Colonic mucosa (tissue), 4 donors: ENCODE measurements around the gene DNM3. TPM values are rescaled to one million over a fixed set of nuclear protein-coding genes. Genes with fewer than 3 reads are reported as not detected.

Experiments used
- DNase-seq: peaks from one replicate; pipeline ENCODE4 v3.0.0-alpha.2; 2020
- H3K27ac ChIP-seq: fragments of 200-600 bp; one replicate; pipeline ENCODE4 v1.8.0; 2021
- H3K27me3 ChIP-seq: fragments of 200-600 bp; one replicate; pipeline ENCODE4 v1.8.0; 2021
- H3K36me3 ChIP-seq: fragments of 200-600 bp; one replicate; pipeline ENCODE4 v1.8.0; 2021
- H3K4me1 ChIP-seq: fragments of 200-600 bp; one replicate; pipeline ENCODE4 v1.8.0; 2021; ENCODE audit warnings: mild to moderate bottlenecking
- H3K4me3 ChIP-seq: fragments of 200-600 bp; one replicate; pipeline ENCODE4 v1.8.0; 2021
- H3K9ac ChIP-seq, 2 donors: one replicate each; pipeline ENCODE4 v1.7.0; 2013; ENCODE audit warnings: control low read depth in 2 of 2, low read depth in 2 of 2, low read length in 2 of 2
- H3K9me3 ChIP-seq: fragments of 200-600 bp; one replicate; pipeline ENCODE4 v1.8.0; 2021
- intact Hi-C: fragments of 100-400 bp; cut with DNase I; formaldehyde crosslinking; loops from one replicate; pipeline ENCODE4 v1.14.1; 2022
- total RNA-seq, 2 donors: library from RNA; stranded (reverse); fragmentation: NEBNext Ultra II Directional in 1 of 2; extraction: Animal tissue kit (Norgen Biotek cat#: 25700) in 1 of 2; gene quantifications; one replicate each; pipeline ENCODE4 v1.2.1, GENCODE V29; 2021
- TF ChIP-seq, protein P1 (sequence below): fragments of 200-600 bp; IDR thresholded peaks from one replicate; pipeline ENCODE4 v1.8.0; 2022; ENCODE audit warnings: antibody characterized with exemption, mild to moderate bottlenecking
- donor health status: healthy.
- donor health status: DM: no; HTN: no; CAD: no.
- donor health status: DM: no; HTN: no; CAD: no.

Gene DNM3
- total RNA-seq, 2 donors from 2014 or later, result 1.7 to 2.6 TPM

DNA sequence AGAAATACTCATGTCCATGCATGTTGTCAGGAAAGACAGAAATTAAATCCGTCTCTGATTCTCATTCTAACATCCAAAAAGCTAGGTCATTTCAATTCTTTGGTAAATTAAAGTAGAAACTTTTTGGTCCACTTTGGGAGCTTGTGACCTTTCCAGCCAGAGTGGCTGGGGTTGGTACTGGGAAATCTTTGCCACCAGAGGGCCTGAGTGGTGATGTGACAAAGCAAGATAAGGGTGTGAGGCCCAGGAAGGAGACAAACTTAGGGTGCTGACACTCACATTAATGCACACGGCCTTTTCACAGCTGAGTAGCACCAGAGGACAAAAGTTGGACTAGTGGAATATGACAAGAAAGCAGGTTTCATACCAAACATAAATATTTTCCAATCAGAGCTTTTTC is 144.3 kb downstream of the DNM3 start:
- H3K9me3 ChIP-seq, result no peaks in the 10 kb centered on the region
- H3K9ac ChIP-seq, result no peak overlapping the region
- intact Hi-C loops, result loop anchor here (1.0 to 5.0 kb wide), 2 partner anchors 184 to 343 kb away; no protein-coding TSS in a partner anchor
- H3K4me3 ChIP-seq, result no peak overlapping the region
- no peak overlapping the region for H3K27ac ChIP-seq
- DNase-seq, result no peak
- no peaks in the 10 kb centered on the region for H3K36me3 ChIP-seq
- H3K27me3 ChIP-seq, result no peaks in the 10 kb centered on the region
- TF ChIP-seq, protein P1, sequence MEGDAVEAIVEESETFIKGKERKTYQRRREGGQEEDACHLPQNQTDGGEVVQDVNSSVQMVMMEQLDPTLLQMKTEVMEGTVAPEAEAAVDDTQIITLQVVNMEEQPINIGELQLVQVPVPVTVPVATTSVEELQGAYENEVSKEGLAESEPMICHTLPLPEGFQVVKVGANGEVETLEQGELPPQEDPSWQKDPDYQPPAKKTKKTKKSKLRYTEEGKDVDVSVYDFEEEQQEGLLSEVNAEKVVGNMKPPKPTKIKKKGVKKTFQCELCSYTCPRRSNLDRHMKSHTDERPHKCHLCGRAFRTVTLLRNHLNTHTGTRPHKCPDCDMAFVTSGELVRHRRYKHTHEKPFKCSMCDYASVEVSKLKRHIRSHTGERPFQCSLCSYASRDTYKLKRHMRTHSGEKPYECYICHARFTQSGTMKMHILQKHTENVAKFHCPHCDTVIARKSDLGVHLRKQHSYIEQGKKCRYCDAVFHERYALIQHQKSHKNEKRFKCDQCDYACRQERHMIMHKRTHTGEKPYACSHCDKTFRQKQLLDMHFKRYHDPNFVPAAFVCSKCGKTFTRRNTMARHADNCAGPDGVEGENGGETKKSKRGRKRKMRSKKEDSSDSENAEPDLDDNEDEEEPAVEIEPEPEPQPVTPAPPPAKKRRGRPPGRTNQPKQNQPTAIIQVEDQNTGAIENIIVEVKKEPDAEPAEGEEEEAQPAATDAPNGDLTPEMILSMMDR, result no peak
- H3K4me1 ChIP-seq, result no peaks in the 10 kb centered on the region

DNA sequence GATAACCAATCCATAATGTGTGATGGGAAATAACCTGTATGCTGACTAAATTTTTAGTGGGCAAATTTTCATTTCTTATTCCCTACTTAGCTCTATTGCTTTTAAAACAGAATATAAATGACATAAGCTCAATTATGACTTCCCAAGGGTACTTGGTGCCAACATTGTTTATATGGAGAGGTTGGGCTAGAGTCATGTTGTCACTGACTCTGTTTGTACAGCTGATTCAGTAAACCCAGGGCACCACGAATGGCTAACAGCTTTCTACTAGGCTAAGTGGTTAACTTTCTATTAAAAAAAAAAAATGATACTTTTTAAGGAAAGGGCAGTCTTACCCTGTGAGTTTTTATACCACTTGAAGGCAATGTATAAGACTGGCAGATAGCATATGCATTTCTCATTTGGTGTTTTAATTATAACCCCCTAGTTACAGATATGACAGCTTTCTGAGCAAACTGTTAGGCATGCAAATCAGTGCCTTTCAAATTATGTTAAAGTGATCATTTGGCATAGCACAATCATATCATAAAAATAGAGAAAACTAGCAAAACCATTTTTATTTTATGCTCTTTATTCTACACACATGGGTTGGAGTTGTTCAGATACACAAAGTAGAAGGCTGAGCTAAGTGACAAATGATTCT is 147.1 kb downstream of the DNM3 start:
- Histone ChIP-seq H3K4me3 (no peak overlapping the region), H3K27me3 (no peaks in the 10 kb centered on the region), H3K36me3 (no peaks in the 10 kb centered on the region), H3K27ac (no peak overlapping the region), H3K9me3 (no peaks in the 10 kb centered on the region), H3K4me1 (no peaks in the 10 kb centered on the region), H3K9ac (no peak overlapping the region)
- intact Hi-C loops, result loop anchor here (5.0 kb wide), 1 partner anchor 346 kb away; no protein-coding TSS in a partner anchor
- DNase-seq, result no peak
- TF ChIP-seq, protein P1, result no peak

DNA sequence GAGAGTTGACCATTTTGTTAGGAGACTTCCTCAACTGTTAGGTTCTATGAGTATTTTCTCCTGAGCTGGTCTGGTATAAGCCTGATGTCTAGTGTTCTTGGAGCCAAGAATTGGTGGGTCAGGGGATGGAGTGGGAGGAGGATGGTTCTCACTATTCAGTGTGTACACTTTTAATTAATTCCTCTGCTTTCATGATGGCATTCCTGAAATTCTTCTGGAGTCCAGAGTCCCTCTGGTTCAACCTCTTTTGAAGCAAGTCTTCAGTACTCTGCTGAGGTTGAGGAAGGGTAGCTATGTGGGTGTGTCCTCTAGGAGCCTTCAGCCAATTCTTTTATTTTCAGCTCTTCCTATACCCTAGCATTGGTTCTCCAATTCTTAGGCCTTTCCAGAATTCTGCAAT is 149.1 kb downstream of the DNM3 start:
- H3K27me3 ChIP-seq, result no peaks in the 10 kb centered on the region

DNA sequence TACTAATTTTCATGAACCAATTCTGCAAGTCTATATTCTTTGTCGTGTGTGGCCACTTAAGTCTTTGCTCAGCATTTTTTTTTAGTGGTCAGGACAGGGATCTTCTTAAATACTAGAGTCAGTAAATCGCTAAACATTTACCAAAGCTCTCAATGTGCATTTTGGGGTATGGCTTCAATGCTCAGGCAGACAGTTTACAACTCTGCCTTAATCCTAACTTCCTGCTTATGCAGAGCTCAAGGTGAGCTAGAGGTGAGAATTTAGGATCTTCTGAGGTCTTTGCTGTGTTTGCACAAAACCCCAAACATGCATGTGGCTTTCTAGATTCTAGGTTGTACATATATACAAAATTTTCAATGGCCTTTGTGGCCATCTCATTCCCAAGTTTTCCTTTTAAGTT is 153.0 kb downstream of the DNM3 start:
- intact Hi-C loops, result no loop called here
- H3K27me3 ChIP-seq, result no peaks in the 10 kb centered on the region
- no peaks in the 10 kb centered on the region for H3K9me3 ChIP-seq
- DNase-seq, result no peak
- H3K27ac ChIP-seq, result no peak overlapping the region
- no peak overlapping the region for H3K9ac ChIP-seq
- no peak overlapping the region for H3K4me3 ChIP-seq
- TF ChIP-seq, protein P1, result no peak
- H3K36me3 ChIP-seq, result no peaks in the 10 kb centered on the region
- H3K4me1 ChIP-seq, result no peaks in the 10 kb centered on the region

More for the DNA sequence above, 149.1 kb downstream of the DNM3 start:
- Histone ChIP-seq H3K4me3 (no peak overlapping the region), H3K9ac (no peak overlapping the region), H3K27ac (no peak overlapping the region), H3K9me3 (no peaks in the 10 kb centered on the region), H3K36me3 (no peaks in the 10 kb centered on the region), H3K4me1 (no peaks in the 10 kb centered on the region)
- intact Hi-C loops, result no loop called here
- DNase-seq, result no peak
- TF ChIP-seq, protein P1, result no peak

DNA sequence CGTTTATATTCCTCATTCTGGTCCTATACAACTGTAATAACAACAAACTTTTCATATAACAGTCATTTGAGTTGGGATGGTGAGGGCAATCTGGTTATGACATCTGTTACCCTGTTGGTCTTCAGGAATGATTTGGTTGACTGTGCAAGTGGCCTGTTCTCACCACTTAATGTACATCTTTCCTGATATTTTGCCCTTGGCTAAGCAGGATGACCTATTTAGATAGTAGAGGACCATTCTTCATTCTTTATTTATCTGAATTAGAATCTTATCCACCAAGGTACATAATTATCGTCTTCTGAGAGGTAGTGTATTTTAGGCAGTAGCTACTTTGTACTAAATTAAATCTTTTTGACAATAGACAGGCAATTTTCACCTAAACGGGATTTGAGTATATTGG is 154.3 kb downstream of the DNM3 start:
- intact Hi-C loops, result no loop called here
- H3K4me3 ChIP-seq, result no peak overlapping the region
- no peak overlapping the region for H3K27ac ChIP-seq
- no peak for DNase-seq
- TF ChIP-seq, protein P1, result no peak
- no peaks in the 10 kb centered on the region for H3K4me1 ChIP-seq
- H3K9ac ChIP-seq, result no peak overlapping the region
- no peaks in the 10 kb centered on the region for H3K36me3 ChIP-seq
- H3K27me3 ChIP-seq, result no peaks in the 10 kb centered on the region
- no peaks in the 10 kb centered on the region for H3K9me3 ChIP-seq
